Right ventricle myocardium inferior (tissue), 1 donor: ENCODE data around the gene ZFYVE28. TPM values are rescaled to one million over a fixed set of nuclear protein-coding genes. Genes with fewer than 3 reads are reported as not detected.
"Not testable (repeated sequence)": the region's sequence is repeated elsewhere in the genome, so short reads cannot be mapped to it uniquely, and the experiment has no call there.

Experiments used
- ATAC-seq: fragments of 200-7000 bp; cut with Tn5 transposase; one replicate; pipeline ENCODE4 v1.9.1; 2020; ENCODE audit warnings: mild to moderate bottlenecking, moderate library complexity
- DNase-seq: peaks from one replicate; pipeline ENCODE4 v3.0.0; 2021; ENCODE audit errors: missing footprints
- intact Hi-C: fragments of 100-400 bp; cut with DNase I; formaldehyde crosslinking; loops from one replicate; pipeline ENCODE4 v1.11.0; 2022
- total RNA-seq: library from RNA; stranded (reverse); fragmentation: NEBNext Ultra II Directional; extraction: Animal tissue kit (Norgen Biotek cat#: 25700); gene quantifications from one replicate; pipeline ENCODE4 v1.2.1, GENCODE V29; 2021
- donor health status: DM: no; HTN: yes; CAD: no; lungs with severe emphysema.

The ZFYVE28 gene
- total RNA-seq, 1 donor from 2014 or later, result 6.5 TPM

GRCh38 chr4:2246384-2247127, 171.9 kb downstream of the ZFYVE28 start:
- ATAC-seq (no peak), DNase-seq (peak; percentile 65)
- intact Hi-C loops, result no loop called here

DNA sequence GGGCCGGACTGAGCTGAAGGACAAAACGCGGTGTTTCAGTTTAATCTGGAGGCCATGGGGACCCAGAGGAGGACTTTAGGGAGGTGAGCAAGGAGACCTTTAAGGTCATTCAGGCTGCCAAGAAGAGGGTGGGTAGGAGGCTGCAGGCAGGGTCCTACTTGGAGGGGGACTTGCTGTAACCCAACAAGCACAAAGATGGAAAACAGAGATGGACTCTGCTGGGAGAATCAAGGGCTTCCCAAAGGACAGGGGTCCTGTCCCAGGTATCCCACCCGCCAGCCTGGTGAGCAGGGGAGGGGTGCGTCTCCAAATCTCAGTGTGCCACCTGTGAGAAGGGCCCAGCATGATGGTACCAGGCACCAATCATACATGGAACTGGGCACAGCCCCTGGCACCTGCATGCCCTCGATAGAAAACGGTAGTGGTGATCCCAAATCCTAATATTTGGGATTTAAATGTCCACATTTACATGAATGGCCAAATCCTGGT, 172.6 kb downstream of the ZFYVE28 start:
- no peak for ATAC-seq
- no peak for DNase-seq
- intact Hi-C loops, result no loop called here

GRCh38 chr4:2245057-2245786, 173.2 kb downstream of the ZFYVE28 start:
- intact Hi-C loops, result no loop called here
- ATAC-seq (no peak), DNase-seq (no peak)

- DNase-seq, result peak; percentile 75
- peak; percentile 40 for ATAC-seq
- intact Hi-C loops, result loop anchor here (2.0 to 5.0 kb wide), 2 partner anchors 13 to 173 kb away; partner anchors contain the start of genes CFAP99 and ZFYVE28
Observed at GRCh38 chr4:2243681-2244380, 174.6 kb downstream of the ZFYVE28 start.

- DNase-seq, result peak; percentile 99
- peak; percentile 98 for ATAC-seq
- intact Hi-C loops, result loop anchor here (2.0 to 5.0 kb wide), 2 partner anchors 15 to 176 kb away; partner anchors contain the start of genes CFAP99 and ZFYVE28
Observed at GRCh38 chr4:2241410-2242353, 176.8 kb downstream of the ZFYVE28 start, which contains the start of the genes HAUS3 and POLN. Gene HAUS3, minus strand, starts transcription at chr4:2242121. Its CDS starts 1,175 bp downstream, at chr4:2240946. Gene POLN, minus strand, starts transcription at chr4:2242121. Its CDS starts 12,890 bp downstream, at chr4:2229231.

DNA sequence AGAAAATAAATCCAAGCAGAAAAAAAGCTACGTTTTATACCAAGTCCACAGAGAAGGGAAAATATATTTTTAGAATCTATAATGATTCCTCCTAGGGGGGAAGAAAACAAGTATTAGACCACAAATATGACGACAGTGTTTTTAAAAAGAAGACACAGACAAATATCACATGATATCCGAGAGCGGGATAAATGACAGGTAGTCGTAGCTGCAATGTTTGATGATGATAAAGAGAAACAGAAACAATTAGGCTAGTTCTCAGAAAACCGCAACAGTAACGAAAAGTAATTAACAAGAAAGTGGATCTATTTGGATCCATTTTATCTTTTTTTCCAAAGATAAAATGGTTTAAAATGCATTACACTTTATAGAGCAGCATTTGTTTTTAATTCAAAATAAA, 177.4 kb downstream of the ZFYVE28 start:
- intact Hi-C loops, result loop anchor here (5.0 kb wide), 1 partner anchor 176 kb away; the partner anchor contains the start of genes CFAP99 and ZFYVE28
- ATAC-seq (no peak), DNase-seq (no peak)

GRCh38 chr4:2236944-2237666, 181.3 kb downstream of the ZFYVE28 start:
- no peak for ATAC-seq
- DNase-seq, result no peak
- intact Hi-C loops, result no loop called here

DNA sequence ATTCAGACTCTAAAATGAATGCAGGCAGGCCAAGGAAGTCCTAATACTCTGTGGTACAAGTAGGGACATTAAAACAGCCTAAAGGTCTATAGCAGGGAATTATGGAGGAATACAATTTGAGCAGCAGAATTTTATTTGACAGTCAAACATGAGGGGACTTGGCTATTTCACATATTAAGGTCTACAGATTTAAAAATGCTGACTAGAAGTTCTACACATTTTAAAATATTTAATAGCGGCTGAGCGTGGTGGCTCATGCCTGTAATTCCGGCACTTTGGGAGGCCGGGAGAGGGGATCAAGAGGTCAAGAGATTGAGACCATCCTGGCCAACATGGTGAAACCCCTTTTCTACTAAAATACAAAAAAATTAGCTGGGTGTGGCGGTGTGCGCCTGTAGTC, 187.4 kb downstream of the ZFYVE28 start:
- ATAC-seq (no peak), DNase-seq (no peak)
- intact Hi-C loops, result no loop called here

DNA sequence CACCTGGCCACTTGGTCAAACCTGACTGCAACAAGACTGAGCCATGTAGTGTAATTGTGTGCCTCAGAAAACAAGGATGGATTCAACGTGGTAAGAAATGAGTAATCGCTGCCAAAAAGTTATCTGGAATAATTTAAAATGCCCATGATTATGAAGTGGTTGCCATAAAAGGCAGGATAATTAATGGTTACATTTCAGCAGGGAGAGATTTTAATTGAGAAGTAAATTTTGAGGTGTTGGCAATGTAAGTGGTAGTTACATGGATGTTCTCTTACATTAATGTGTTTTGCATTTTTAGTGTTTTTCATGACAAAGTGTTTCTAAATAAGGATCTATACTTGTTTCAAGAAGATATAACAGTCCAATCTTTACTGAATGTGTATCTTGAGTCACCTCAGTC, 192.2 kb downstream of the ZFYVE28 start:
- intact Hi-C loops, result no loop called here
- no peak for ATAC-seq
- DNase-seq, result no peak

GRCh38 chr4:2222838-2223237, 195.6 kb downstream of the ZFYVE28 start:
- intact Hi-C loops, result no loop called here
- DNase-seq (no peak), ATAC-seq (no peak)

DNA sequence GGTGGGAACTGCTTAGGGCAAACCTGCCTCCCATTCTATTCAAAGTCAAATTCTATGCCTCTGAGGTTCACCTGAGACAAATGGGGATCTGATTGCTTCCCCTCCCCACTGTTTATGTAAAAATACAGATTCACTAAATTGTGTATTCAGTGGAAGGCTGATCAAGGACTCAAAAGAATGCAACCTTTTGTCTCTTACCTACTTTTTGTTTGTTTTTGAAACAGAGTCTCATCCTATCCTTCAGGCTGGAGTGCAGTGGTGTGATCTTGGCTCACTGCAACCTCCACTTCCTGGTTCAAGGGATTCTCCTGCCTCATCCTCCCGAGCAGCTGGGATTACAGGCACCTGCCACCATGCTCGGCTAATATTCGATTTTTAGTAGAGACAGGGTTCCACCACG, 197.1 kb downstream of the ZFYVE28 start:
- not testable (repeated sequence) for ATAC-seq, DNase-seq
- intact Hi-C loops, result loop anchor here (2.0 kb wide), 1 partner anchor 241 kb away; no protein-coding TSS in a partner anchor

GRCh38 chr4:2220016-2220630, 198.3 kb downstream of the ZFYVE28 start:
- DNase-seq (peak; percentile 80), ATAC-seq (peak; percentile 85)
- intact Hi-C loops, result loop anchor here (1.0 to 2.0 kb wide), 2 partner anchors 221 to 243 kb away; no protein-coding TSS in a partner anchor

Other genes with a start within 250 kb of the ZFYVE28 start
- 7.7 TPM for gene HAUS3, start 176.5 kb downstream of the ZFYVE28 start, total RNA-seq
- gene POLN, start 176.5 kb downstream of the ZFYVE28 start, total RNA-seq, result 2.0 TPM
- gene MXD4, start 156.5 kb downstream of the ZFYVE28 start, total RNA-seq, result 36.0 TPM
- not detected for gene CFAP99, start 310 bp upstream of the ZFYVE28 start, total RNA-seq
- gene RNF4, start 50.5 kb upstream of the ZFYVE28 start, total RNA-seq, result 27.2 TPM
- 14.9 TPM for gene FAM193A, start 118.0 kb upstream of the ZFYVE28 start, total RNA-seq